Sigmoid colon (tissue), 7 donors: ENCODE data around the gene PSMC1. TPM values are rescaled to one million over a fixed set of nuclear protein-coding genes. Genes with fewer than 3 reads are reported as not detected.
"Not testable (repeated sequence)": the region's sequence is repeated elsewhere in the genome, so short reads cannot be mapped to it uniquely, and the experiment has no call there.

Experiments used
- DNase-seq: peaks from one replicate; pipeline ENCODE4 v3.0.0-alpha.2; 2019
- H3K27ac ChIP-seq, 4 donors: fragments of 200-600 bp; sonication (generic); one replicate each; pipeline ENCODE4 v1.5.1; 2016 to 2019; ENCODE audit warnings: mild to moderate bottlenecking in 1 of 4
- H3K27me3 ChIP-seq, 3 donors: fragments of 200-600 bp; sonication (generic); one replicate each; pipeline ENCODE4 v1.5.1; 2019; ENCODE audit warnings: mild to moderate bottlenecking in 1 of 3
- H3K36me3 ChIP-seq, 4 donors: fragments of 200-600 bp; sonication (generic); one replicate each; pipeline ENCODE4 v1.5.1; 2016 to 2019
- H3K4me1 ChIP-seq, 4 donors: fragments of 200-600 bp; sonication (generic); one replicate each; pipeline ENCODE4 v1.5.1; 2017 to 2019
- H3K4me3 ChIP-seq, 4 donors: fragments of 200-600 bp; sonication (generic); one replicate each; pipeline ENCODE4 v1.5.1; 2017 to 2019; ENCODE audit warnings: mild to moderate bottlenecking in 2 of 4, moderate library complexity in 1 of 4
- H3K9me3 ChIP-seq, 4 donors: fragments of 200-600 bp in 3 of 4; sonication (generic) in 3 of 4; one replicate each; pipeline versions ENCODE4 v1.5.1 to v1.6.1; 2013 to 2019
- EP300 ChIP-seq, 4 donors: sonication (generic); formaldehyde crosslinking; IDR thresholded peaks; one replicate each; pipeline ENCODE4 v1.6.1; 2017; ENCODE audit warnings: antibody characterized with exemption in 4 of 4
- POLR2A ChIP-seq, 2 donors: fragments of 450-650 bp; IDR thresholded peaks; one replicate each; pipeline ENCODE4 v1.6.1; 2016; ENCODE audit warnings: antibody characterized with exemption in 2 of 2, mild to moderate bottlenecking in 2 of 2, moderate library complexity in 2 of 2
- POLR2AphosphoS5 ChIP-seq, 4 donors: sonication (generic); formaldehyde crosslinking; IDR thresholded peaks; one replicate each; pipeline ENCODE4 v1.6.1; 2017; ENCODE audit warnings: antibody characterized with exemption in 4 of 4
- WGBS, 2 donors: extraction: QIAGEN DNeasy Blood & Tissue Kit; methylation state at CpG; one replicate each; pipeline ENCODE4 v1.1.7; 2013; 5-methylcytosine and 5-hydroxymethylcytosine counted together
- intact Hi-C: fragments of 100-400 bp; cut with DNase I; formaldehyde crosslinking; loops from one replicate; pipeline ENCODE4 v1.15.1; 2023
- polyA plus RNA-seq, 3 donors: library from polyadenylated mRNA; stranded (reverse); fragments of 200-250 nt; gene quantifications; one replicate each; pipeline ENCODE4 v1.2.3, GENCODE V29; 2013
- total RNA-seq, 4 donors: library from RNA; depleted of rRNA; stranded (reverse); fragments of >200 nt; gene quantifications; one replicate each; pipeline ENCODE4 v1.1.0, GENCODE V29; 2016
- TF ChIP-seq, protein P1 (sequence below), 4 experiments: fragments of 450-650 bp in 3 of 4; fragments of 200-600 bp in 1 of 4; IDR thresholded peaks; one replicate each; pipeline ENCODE4 v1.5.1; 2016 to 2019; ENCODE audit warnings: antibody characterized with exemption in 4 of 4, mild to moderate bottlenecking in 3 of 4, moderate library complexity in 2 of 4
- donor health status: healthy with polysubstance abuse.
- donor health status: Bipolar disorder and iron deficiency.
- donor health status: healthy.

Gene PSMC1
- total and polyA plus RNA-seq, 7 donors: 67.3 to 176 (median 144) TPM

DNA sequence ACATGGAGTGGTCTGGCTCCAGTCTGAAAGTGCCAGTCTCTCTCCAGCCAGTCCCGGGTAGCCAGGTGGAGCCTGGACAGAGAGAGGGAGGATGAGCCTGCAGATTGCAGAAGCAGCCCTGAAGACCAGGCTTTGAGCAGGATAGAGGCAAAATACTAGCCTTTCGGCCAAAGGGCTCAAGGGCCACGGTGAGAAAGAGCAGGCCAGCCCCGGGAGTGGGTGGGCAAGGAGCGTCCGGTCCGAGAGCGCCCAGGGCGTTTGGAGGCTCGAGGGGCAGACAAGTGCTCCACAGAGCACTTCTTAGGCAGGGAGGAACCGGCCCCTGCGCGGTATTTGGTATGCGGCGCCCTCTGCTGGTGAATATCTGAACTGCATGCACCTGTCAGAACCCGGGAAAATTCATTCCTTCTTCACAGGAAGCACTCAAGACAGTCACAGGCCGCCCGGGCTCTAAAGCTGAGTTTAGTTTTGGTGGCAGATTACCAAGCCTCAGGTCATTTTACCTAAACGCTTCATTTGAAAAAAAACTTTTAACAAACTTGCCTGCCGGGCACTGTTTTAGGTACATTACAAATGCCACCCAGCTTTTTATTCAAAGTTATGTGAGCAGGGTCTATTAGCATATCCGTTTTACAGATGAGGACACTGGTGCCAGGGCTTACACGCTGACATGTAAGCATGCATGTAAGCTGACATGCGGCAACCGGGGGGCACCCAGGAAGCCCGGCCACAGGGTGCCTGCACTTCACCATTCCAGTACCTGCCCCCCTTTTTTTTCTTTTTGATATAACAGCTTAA lies 21.0 kb upstream of the PSMC1 start:
- Histone ChIP-seq H3K9me3 (peaks cover 14 to 24% (median 21%) of the 10 kb centered on the region in 4 donors), H3K4me1 (peaks cover 0 to 8% (median 2%) of the 10 kb centered on the region in 4 donors), H3K27ac (no peak overlapping the region), H3K27me3 (peaks cover 0 to 11% (median 0%) of the 10 kb centered on the region in 3 donors), H3K36me3 (no peaks in the 10 kb centered on the region), H3K4me3 (no peak overlapping the region)
- intact Hi-C loops: loop anchor here (2.0 kb wide), 1 partner anchor 263 kb away; no protein-coding TSS in a partner anchor
- WGBS, 2 donors: 11 to 15% methylated on average over 25 of the region's 25 CpGs
- DNase-seq: no peak
- TF ChIP-seq EP300 (IDR thresholded peaks at IDR 0.05): no peak
- no peak for TF ChIP-seq POLR2A (IDR thresholded peaks at IDR 0.05)
- no peak for TF ChIP-seq POLR2AphosphoS5 (IDR thresholded peaks at IDR 0.05)
- TF ChIP-seq, protein P1, sequence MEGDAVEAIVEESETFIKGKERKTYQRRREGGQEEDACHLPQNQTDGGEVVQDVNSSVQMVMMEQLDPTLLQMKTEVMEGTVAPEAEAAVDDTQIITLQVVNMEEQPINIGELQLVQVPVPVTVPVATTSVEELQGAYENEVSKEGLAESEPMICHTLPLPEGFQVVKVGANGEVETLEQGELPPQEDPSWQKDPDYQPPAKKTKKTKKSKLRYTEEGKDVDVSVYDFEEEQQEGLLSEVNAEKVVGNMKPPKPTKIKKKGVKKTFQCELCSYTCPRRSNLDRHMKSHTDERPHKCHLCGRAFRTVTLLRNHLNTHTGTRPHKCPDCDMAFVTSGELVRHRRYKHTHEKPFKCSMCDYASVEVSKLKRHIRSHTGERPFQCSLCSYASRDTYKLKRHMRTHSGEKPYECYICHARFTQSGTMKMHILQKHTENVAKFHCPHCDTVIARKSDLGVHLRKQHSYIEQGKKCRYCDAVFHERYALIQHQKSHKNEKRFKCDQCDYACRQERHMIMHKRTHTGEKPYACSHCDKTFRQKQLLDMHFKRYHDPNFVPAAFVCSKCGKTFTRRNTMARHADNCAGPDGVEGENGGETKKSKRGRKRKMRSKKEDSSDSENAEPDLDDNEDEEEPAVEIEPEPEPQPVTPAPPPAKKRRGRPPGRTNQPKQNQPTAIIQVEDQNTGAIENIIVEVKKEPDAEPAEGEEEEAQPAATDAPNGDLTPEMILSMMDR (IDR thresholded peaks at IDR 0.05): peak; percentile 47 to 87 (median 80)

DNA sequence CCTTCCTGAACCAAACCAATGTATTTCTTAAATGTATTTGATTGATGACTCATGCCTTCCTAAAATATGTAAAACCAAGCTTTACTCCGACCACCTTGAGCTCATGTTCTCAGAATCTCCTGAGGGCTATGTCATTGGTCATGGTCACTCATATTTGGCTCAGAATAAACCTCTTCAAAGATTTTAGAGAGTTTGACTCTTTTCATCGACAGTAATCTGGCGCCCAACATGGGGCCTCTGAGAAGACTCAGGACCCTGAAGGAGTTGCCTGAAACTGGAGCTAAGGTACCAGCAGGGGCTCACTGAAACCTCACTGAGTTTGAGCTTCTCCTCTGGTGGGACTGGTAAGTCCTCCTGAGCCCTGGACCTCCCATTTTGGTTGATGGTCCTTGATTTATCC lies 17.2 kb upstream of the PSMC1 start:
- intact Hi-C loops: no loop called here
- peaks cover 0 to 11% (median 0%) of the 10 kb centered on the region in 3 donors for H3K27me3 ChIP-seq
- TF ChIP-seq POLR2AphosphoS5 (IDR thresholded peaks at IDR 0.05) (no peak), EP300 (IDR thresholded peaks at IDR 0.05) (no peak), POLR2A (IDR thresholded peaks at IDR 0.05) (no peak)
- TF ChIP-seq, protein P1 (IDR thresholded peaks at IDR 0.05): no peak
- H3K4me1 ChIP-seq: peaks cover 0 to 8% (median 2%) of the 10 kb centered on the region in 4 donors
- no peak for DNase-seq
- H3K36me3 ChIP-seq: no peaks in the 10 kb centered on the region
- no peak overlapping the region for H3K27ac ChIP-seq
- peaks cover 14 to 38% (median 21%) of the 10 kb centered on the region in 4 donors for H3K9me3 ChIP-seq
- 80 to 84% methylated on average over 3 of the region's 3 CpGs for WGBS, 2 donors
- H3K4me3 ChIP-seq: no peak overlapping the region

DNA sequence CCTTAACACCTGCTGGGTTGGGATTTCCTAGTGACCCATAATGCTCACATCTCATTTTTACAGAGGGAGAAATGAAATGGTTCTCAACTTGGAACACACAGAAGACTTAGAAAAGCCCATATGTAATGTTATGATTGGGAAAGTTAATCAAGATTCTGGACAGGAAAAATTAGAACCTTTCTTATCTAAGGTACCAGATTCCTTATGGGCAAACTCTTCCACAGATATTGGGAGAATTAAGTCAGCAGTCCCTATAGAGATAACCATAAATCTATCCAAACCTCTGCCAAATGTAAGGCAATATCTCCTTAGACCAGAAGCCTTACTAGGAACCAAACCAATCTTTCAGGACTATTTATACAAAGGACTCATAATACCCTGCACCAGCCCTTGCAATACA lies 13.9 kb upstream of the PSMC1 start:
- Histone ChIP-seq H3K9me3 (peaks cover 14 to 38% (median 21%) of the 10 kb centered on the region in 4 donors), H3K4me1 (no peaks in the 10 kb centered on the region), H3K4me3 (no peak overlapping the region), H3K27me3 (no peaks in the 10 kb centered on the region), H3K27ac (no peak overlapping the region), H3K36me3 (no peaks in the 10 kb centered on the region)
- intact Hi-C loops: no loop called here
- no peak for DNase-seq
- TF ChIP-seq EP300 (IDR thresholded peaks at IDR 0.05) (no peak), POLR2AphosphoS5 (IDR thresholded peaks at IDR 0.05) (no peak), POLR2A (IDR thresholded peaks at IDR 0.05) (no peak)
- TF ChIP-seq, protein P1 (IDR thresholded peaks at IDR 0.05): no peak

DNA sequence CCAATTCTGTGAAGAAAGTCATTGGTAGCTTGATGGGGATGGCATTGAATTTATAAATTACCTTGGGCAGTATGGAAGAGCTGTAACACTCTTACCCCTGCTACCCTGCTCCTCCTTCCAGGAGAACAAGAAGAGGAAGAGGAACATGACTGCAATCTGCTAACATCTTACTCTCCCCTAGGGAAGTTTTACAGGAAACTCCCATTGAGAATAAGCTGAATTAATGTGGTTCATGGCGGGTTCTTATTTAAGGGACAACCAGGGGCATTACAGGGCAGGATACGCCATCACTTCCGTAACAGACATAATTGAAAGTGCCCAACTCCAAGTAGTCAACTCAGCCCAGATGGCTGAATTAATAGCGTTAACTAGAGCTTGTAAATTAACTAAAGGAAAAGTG lies 9.4 kb upstream of the PSMC1 start:
- 89 to 91% methylated on average over 4 of the region's 4 CpGs for WGBS, 2 donors
- Histone ChIP-seq H3K27ac (no peak overlapping the region), H3K27me3 (peaks cover 0 to 7% (median 0%) of the 10 kb centered on the region in 3 donors), H3K4me1 (no peaks in the 10 kb centered on the region), H3K9me3 (peaks cover 0 to 4% (median 0%) of the 10 kb centered on the region in 4 donors), H3K36me3 (no peaks in the 10 kb centered on the region), H3K4me3 (no peak overlapping the region)
- DNase-seq: no peak
- intact Hi-C loops: no loop called here
- TF ChIP-seq POLR2A (IDR thresholded peaks at IDR 0.05): no peak
- no peak for TF ChIP-seq POLR2AphosphoS5 (IDR thresholded peaks at IDR 0.05)
- TF ChIP-seq, protein P1 (IDR thresholded peaks at IDR 0.05): no peak

DNA sequence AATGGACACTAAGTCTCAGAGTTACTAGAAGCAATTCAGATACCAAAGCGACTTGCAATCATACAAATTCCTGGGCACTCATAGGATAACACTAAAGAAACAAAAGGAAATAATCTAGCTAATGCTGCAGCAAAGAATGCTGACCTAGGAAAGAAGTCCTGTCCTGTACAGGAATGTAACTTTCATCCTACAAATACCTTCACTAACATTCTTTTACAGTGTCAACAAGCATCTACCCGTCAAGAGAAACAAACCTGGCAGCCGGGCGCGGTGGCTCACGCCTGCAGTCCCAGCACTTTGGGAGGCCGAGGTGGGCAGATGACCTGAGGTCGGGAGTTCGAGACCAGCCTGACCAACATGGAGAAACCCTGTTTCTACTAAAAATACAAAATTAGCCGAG lies 8.9 kb upstream of the PSMC1 start:
- H3K27me3 ChIP-seq, H3K4me1 ChIP-seq, intact Hi-C loops, H3K27ac ChIP-seq, DNase-seq, H3K4me3 ChIP-seq, H3K36me3 ChIP-seq, H3K9me3 ChIP-seq: not testable (repeated sequence)
- 88 to 89% methylated on average over 10 of the region's 10 CpGs for WGBS, 2 donors
